ENCODE measurements around the gene MAPT.
"Not testable (repeated sequence)": the region's sequence is repeated elsewhere in the genome, so short reads cannot be mapped to it uniquely, and the experiment has no call there.

The MAPT gene

GRCh38 chr17:45997166-45997565 lies 102.8 kb downstream of the MAPT start:
- no peak for DNase-seq

GRCh38 chr17:45997624-45998023 lies 103.3 kb downstream of the MAPT start:
- no peak for DNase-seq

- DNase-seq: no peak
These were observed 104.9 kb downstream of the MAPT start, which contains the start of gene STH for GRCh38 chr17:45998987-45999899. Gene STH (plus strand): TSS chr17:45999250. CDS start chr17:45999280, 30 bp downstream.

GRCh38 chr17:45999900-46000290 lies 105.5 kb downstream of the MAPT start:
- no peak for DNase-seq

GRCh38 chr17:46000292-46000691 lies 105.9 kb downstream of the MAPT start:
- DNase-seq: no peak

- no peak for DNase-seq
These were observed 106.4 kb downstream of the MAPT start for GRCh38 chr17:46000757-46001156.

GRCh38 chr17:46001390-46002310 lies 107.3 kb downstream of the MAPT start:
- DNase-seq: no peak

GRCh38 chr17:46002311-46002972 lies 108.1 kb downstream of the MAPT start:
- DNase-seq: peak; percentile 59

GRCh38 chr17:46002973-46003316 lies 108.6 kb downstream of the MAPT start:
- no peak for DNase-seq

GRCh38 chr17:46003907-46004748 lies 109.8 kb downstream of the MAPT start:
- DNase-seq: no peak

GRCh38 chr17:46006082-46006481 lies 111.7 kb downstream of the MAPT start:
- DNase-seq: not testable (repeated sequence)

GRCh38 chr17:46007461-46007965 lies 113.2 kb downstream of the MAPT start:
- no peak for DNase-seq

- no peak for DNase-seq
These were observed 114.2 kb downstream of the MAPT start for GRCh38 chr17:46008591-46008990.

- DNase-seq: no peak
These were observed 115.6 kb downstream of the MAPT start for GRCh38 chr17:46009681-46010596.

- no peak for DNase-seq
These were observed 116.3 kb downstream of the MAPT start for GRCh38 chr17:46010597-46011186.

- DNase-seq: no peak
These were observed 117.6 kb downstream of the MAPT start for GRCh38 chr17:46011711-46012505.

GRCh38 chr17:46012506-46013079 lies 118.2 kb downstream of the MAPT start:
- DNase-seq: no peak

- DNase-seq: no peak
These were observed 118.8 kb downstream of the MAPT start for GRCh38 chr17:46013127-46013501.

GRCh38 chr17:46013502-46014165 lies 119.3 kb downstream of the MAPT start:
- no peak for DNase-seq
